IPS-18c (cell line): ENCODE measurements around the gene SLC9A5.

Experiments
- H3K4me3 ChIP-seq: 2 replicates; pipeline ENCODE4 v1.7.0; 2013; ENCODE audit warnings: low read depth, mild to moderate bottlenecking, low read length, moderate library complexity; ENCODE audit not compliant: insufficient read depth
- H3K9me3 ChIP-seq: one replicate; pipeline ENCODE4 v1.6.1; 2013; ENCODE audit warnings: mild to moderate bottlenecking, low read length, moderate library complexity; ENCODE audit not compliant: control insufficient read depth, insufficient read depth

The SLC9A5 gene, protein sequence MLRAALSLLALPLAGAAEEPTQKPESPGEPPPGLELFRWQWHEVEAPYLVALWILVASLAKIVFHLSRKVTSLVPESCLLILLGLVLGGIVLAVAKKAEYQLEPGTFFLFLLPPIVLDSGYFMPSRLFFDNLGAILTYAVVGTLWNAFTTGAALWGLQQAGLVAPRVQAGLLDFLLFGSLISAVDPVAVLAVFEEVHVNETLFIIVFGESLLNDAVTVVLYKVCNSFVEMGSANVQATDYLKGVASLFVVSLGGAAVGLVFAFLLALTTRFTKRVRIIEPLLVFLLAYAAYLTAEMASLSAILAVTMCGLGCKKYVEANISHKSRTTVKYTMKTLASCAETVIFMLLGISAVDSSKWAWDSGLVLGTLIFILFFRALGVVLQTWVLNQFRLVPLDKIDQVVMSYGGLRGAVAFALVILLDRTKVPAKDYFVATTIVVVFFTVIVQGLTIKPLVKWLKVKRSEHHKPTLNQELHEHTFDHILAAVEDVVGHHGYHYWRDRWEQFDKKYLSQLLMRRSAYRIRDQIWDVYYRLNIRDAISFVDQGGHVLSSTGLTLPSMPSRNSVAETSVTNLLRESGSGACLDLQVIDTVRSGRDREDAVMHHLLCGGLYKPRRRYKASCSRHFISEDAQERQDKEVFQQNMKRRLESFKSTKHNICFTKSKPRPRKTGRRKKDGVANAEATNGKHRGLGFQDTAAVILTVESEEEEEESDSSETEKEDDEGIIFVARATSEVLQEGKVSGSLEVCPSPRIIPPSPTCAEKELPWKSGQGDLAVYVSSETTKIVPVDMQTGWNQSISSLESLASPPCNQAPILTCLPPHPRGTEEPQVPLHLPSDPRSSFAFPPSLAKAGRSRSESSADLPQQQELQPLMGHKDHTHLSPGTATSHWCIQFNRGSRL

DNA sequence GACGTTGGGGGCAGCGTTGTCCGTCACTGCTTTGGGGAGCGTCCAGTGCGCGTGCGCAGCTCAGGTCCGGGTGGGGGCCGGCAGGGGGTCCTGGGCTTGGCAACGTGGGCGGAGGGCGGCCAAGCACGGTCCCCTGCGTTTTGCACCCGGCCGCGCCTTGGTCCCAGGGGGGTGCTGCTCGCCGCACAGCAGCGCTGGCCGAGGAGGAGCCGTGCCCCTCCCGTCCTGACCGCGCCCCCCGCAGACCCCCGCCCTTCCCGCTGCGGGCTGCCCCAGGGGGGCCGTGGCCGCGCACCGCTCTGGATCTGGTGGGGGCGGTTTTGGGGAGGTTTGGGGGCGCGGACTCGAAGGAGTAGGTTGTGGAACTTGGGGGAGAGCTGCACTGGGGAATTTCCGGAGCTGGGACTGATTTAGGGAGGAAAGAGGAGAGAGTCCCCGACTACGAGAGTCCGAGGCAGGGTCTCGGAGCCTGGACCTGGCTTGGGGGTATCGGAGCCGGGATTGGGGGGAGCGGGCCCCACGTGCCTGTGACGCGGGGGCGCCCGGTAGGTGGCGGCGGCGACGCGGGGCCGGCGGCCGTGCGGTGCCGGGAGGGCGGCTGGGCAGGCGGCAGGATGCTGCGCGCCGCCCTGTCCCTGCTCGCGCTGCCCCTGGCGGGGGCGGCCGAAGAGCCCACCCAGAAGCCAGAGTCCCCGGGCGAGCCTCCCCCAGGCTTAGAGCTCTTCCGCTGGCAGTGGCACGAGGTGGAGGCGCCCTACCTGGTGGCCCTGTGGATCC lies at the start of gene SLC9A5:
Gene SLC9A5, plus strand, starts transcription at position 579 of the 777 bp plus-strand sequence. Its CDS starts 36 bp downstream, at position 615.
- H3K4me3 ChIP-seq: peak within 1 kb of the TSS; percentile 71
- H3K9me3 ChIP-seq: no peaks in the 10 kb centered on the region

- peak within 1 kb of the TSS; percentile 72 for H3K4me3 ChIP-seq
- peaks cover 2% of the 10 kb centered on the region for H3K9me3 ChIP-seq
These were observed 49.6 kb upstream of the SLC9A5 start, which contains the start of gene ELMO3 for GRCh38 chr16:67199011-67199807. Gene ELMO3, plus strand, starts transcription at chr16:67199131. Its CDS starts 196 bp downstream, at chr16:67199327.

DNA sequence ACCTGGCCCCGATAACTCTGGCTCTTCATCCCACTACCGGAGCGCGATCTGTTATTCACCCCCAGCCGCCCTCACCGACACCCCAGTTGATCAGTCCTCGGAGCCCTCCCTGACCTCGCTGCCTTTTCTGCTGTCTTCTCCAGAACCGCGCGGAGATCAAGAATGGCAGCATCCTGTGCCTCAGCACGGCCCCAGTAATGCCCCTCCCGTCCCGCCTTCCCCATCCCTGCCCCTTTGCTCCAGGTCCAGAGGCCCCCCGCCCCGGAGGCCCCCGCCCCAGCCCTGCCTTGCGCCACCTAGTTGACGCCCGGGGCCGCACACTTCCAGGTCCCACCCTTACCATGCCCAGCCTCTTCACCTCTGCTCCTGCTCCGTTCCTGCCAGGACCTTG lies 49.0 kb upstream of the SLC9A5 start:
- Histone ChIP-seq H3K9me3 (peaks cover 2% of the 10 kb centered on the region), H3K4me3 (peak overlapping the region; percentile 70)

DNA sequence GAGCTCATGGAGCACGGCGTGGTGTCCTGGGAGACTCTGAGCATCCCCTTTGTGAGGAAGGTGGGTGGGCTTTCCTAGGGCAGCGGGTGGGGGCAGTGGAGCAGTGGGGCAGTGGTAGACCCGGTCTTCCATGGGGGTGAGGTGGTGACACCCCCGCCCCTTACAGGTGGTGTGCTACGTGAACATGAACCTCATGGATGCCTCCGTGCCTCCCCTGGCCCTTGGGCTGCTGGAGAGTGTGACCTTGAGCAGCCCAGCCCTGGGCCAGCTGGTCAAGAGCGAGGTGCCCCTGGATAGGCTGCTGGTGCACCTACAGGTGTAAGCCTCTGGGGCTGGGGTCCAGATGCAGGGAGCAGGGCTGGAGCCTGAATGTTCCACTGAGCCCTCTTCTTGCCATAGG lies 48.3 kb upstream of the SLC9A5 start:
- Histone ChIP-seq H3K9me3 (peaks cover 2% of the 10 kb centered on the region), H3K4me3 (no peak overlapping the region)

DNA sequence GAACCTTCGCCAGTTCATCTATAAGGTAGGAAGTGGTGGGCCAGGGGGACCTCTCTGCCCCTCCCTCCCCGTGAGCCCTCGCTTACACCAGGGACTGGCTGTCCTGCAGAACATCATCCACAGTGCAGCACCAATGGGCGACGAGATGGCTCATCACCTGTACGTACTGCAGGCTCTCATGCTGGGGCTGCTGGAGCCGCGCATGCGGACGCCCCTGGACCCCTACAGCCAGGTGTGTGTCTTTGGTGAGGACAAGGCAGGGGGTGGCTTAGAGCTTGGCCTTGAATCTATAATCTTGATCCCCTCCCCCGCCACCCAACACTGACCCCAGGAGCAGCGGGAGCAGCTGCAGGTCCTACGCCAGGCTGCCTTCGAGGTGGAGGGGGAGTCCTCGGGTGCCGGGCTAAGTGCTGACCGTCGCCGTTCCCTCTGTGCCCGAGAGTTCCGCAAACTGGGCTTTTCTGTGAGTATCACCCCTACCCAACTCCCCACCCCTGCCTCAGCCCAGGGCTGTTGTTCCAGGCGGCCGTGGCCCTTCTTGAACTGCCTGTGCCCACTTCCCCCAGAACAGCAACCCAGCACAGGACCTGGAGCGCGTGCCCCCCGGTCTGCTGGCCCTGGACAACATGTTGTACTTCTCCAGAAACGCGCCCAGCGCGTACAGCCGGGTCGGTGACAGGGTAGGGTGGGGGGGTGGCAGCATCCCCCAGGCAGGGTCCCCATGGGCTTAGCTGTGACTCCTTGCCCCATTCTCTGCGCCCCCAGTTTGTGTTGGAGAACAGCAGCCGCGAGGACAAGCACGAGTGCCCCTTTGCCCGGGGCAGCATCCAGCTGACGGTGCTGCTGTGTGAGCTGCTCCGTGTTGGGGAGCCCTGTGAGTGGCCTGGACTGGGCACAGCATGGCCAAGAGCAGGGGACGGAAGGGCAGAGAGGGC lies 47.1 kb upstream of the SLC9A5 start:
- Histone ChIP-seq H3K4me3 (no peak overlapping the region), H3K9me3 (peaks cover 2% of the 10 kb centered on the region)

DNA sequence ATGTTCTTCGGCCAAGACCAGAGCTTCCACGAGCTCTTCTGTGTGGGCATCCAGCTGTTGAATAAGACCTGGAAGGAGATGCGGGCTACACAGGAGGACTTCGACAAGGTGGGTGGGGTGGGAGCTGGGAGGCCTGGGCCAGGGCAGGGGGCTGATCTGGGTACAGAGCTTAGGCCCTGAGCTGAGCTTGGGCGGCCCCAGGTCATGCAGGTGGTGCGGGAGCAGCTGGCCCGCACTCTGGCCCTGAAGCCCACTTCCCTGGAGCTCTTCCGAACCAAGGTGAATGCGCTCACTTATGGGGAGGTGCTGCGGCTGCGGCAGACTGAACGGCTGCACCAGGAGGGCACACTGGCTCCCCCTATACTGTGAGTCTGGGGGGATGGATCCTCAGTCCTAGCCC lies 46.4 kb upstream of the SLC9A5 start:
- Histone ChIP-seq H3K4me3 (no peak overlapping the region), H3K9me3 (peaks cover 2% of the 10 kb centered on the region)

DNA sequence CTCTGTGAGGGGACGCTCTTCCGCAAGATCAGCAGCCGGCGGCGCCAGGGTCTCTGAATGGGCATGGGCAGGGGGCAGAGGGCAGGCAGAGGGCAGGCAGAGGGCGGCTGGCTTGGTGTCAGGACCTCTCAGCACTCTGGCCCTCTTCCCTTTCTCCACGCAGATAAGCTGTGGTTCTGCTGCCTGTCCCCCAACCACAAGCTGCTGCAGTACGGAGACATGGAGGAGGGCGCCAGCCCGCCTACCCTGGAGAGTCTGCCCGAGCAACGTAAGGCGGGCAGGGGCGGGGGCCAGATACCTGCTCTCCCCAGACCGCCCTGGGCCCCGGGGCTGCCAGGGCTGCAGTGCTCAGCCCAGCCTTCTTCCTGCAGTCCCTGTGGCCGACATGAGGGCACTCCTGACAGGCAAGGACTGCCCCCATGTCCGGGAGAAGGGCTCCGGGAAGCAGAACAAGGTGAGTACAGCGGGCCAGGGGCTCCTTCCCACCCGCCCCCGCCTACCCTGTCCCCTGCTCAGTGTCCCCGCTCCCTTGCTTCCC lies 45.8 kb upstream of the SLC9A5 start:
- no peak overlapping the region for H3K4me3 ChIP-seq
- peaks cover 2% of the 10 kb centered on the region for H3K9me3 ChIP-seq

DNA sequence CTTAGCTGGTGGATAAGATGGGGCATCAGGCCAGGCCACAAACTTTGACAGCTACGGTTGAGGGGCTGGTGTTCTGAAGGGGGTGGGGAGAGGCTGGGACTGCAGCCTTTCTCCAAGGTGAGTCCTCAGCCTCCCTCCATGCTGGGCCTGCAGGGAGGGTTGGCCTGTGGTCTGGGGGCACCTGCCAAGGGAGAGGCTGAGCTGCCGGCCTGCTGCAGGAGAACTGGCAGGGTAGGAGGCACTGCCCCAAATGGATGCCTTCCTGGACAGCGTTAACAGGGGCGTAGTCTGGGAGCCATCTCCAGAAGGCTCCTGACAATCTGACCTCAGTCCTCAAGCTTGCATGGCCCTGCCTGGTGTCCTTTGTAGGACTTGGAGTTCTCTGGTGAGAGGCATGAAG lies 44.7 kb upstream of the SLC9A5 start:
- H3K9me3 ChIP-seq: peaks cover 2% of the 10 kb centered on the region
- H3K4me3 ChIP-seq: no peak overlapping the region

DNA sequence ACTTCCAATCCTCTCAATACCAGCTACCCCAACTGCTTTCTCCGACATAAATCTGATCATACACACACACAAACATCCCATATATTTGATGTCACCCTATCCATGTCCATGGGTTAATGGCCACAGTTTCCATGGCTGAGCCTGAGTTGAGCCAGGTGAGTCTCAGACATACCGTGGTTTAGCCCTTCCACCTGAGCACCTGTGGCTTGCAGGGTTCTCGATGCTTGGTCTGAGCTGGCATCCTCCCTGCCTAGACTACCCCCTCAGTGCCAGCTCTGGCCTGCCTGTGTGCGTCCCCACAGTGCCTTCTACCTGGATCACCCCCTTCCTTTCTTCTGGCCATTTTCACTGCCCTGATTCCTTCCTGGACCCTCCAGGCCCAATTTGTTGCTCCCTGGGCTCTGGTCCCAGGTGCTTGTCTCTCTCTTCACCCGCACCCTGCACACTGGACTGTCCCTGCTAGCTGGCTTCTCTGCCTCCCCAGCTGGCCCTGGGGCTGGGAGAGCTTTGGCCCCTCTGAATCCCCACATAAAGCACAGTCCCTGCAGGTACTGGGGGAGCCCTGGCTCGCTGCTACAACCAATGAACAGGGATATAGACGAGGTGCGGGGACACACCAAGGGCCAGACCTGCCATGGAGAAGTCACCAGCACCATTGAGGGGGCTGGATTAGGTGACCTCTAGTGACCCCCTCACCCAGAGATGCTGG lies 42.5 kb upstream of the SLC9A5 start:
- H3K9me3 ChIP-seq: peaks cover 2% of the 10 kb centered on the region
- no peak overlapping the region for H3K4me3 ChIP-seq

GRCh38 chr16:67206838-67207248 lies 41.9 kb upstream of the SLC9A5 start:
- H3K9me3 ChIP-seq: peaks cover under 1% of the 10 kb centered on the region
- no peak overlapping the region for H3K4me3 ChIP-seq

DNA sequence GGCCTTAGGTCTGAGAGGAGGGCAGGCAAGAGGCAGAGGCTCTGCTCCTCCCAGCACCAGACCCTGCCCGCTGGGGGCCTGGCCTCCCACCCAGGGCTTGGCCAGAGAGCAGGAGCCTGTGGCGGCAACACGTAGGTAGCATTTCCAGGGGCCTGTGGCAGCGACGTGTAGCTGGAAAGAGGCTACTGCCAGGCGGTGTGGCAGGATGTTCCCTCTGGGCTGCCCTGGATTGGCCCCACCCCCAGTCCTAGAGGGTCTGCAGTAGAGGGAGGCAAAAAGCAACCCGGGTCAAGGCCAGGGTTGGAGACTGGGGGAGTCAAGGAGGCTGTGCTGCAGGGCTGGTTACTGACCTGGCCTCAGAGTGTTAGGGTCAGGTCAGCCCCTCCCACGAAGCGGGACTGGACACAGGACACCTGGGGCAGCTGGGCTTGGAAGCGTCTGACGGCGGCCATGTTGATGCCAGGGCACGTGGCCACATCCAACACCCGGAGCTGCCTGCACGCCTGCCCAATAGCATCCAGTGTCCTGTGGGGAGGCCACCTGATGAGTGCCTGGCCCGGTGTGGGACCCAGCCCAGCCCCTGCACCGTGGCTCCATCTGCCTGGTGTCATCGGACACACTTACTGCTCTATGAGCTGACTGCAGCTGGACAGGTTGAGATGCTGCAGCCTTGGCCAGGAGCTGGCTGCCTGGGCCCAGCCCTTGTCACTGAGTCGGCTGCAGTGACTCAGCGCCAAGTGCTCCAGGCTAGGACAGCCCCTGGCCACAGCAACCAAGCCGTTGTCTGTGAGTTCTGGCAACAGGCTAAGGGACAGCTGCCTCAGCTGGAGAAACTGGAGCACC lies 41.3 kb upstream of the SLC9A5 start:
- no peak overlapping the region for H3K4me3 ChIP-seq
- H3K9me3 ChIP-seq: no peaks in the 10 kb centered on the region

GRCh38 chr16:67208154-67208896 lies 40.5 kb upstream of the SLC9A5 start:
- H3K4me3 ChIP-seq: no peak overlapping the region
- no peaks in the 10 kb centered on the region for H3K9me3 ChIP-seq

DNA sequence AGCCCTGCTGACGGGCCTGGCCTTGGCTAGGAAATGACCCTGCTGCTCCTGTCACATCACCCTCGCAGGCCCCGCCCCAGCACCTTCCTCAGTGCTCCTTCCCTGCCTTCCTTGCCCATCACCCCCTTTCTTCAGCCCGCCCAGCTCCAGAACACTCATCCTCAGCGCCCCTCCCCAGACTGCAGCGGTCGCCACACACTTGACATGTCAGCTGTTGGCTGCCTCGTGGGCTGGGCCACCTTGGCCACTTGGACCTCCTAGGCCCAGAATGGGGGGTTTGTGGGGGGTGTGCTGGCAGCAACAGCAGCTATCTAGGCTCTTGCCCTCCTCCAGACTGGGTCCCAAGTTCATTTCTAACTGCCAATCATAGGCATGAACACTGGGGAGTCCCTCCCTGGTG lies 39.2 kb upstream of the SLC9A5 start:
- Histone ChIP-seq H3K9me3 (no peaks in the 10 kb centered on the region), H3K4me3 (no peak overlapping the region)
